Suprapubic skin (tissue), 4 donors: ENCODE measurements around the gene LRRN2.

Experiments
- CTCF ChIP-seq, 2 donors: fragments of 200-600 bp in 1 of 2; fragments of 450-650 bp in 1 of 2; sonication (generic) in 1 of 2; IDR thresholded peaks; one replicate each; pipeline ENCODE4 v1.5.1; 2016 to 2019; ENCODE audit warnings: antibody characterized with exemption in 2 of 2, mild to moderate bottlenecking in 1 of 2, moderate library complexity in 1 of 2
- POLR2A ChIP-seq, 2 donors: fragments of 450-650 bp; IDR thresholded peaks; one replicate each; pipeline ENCODE4 v1.6.1; 2017; ENCODE audit warnings: antibody characterized with exemption in 2 of 2, mild to moderate bottlenecking in 2 of 2, moderate library complexity in 2 of 2
- POLR2AphosphoS5 ChIP-seq, 3 donors: sonication (generic); formaldehyde crosslinking; IDR thresholded peaks; one replicate each; pipeline ENCODE4 v1.6.1; 2017; ENCODE audit warnings: antibody characterized with exemption in 3 of 3

DNA sequence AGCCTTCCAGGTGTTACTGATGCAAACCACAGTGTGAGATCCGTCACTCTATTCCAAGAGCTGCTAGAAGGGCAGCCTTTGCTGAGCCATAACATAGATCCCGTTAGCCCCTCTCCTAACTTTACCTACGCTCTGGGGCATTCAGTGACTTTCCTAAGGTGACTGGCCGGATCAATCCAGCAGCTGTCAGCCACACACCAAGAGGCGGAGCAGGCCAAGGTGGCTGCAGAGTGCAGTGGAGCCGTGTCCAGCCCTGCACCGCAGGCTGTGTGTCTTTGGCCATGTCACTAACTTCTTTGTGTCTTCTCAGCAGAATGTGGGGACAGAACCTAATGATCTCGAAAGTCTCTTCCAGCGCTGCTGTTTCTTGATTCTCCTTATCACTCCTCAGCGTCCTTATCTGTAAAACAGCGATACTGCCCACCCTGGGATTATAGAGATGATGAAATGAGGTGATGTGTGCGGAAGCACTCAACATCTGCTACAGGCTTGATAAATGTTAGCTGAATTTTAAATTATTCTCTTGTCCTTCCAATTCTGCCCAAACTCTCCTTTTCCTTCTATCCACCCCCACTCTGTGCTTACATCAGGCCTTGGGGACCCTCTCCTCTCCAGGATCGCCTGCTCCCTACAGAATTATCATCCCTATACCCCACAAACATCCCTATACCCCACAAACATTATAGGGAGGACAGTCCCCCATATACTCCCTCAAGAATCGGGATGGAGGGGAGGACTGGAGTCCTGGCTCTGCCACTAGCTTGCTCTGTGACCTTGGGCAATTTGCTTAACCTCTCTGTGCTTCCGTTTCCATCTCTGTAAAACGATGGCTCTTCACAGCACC lies 25.8 kb upstream of the LRRN2 start:
- no peak for TF ChIP-seq CTCF (IDR thresholded peaks at IDR 0.05)
- TF ChIP-seq POLR2AphosphoS5 (IDR thresholded peaks at IDR 0.05), result no peak
- no peak for TF ChIP-seq POLR2A (IDR thresholded peaks at IDR 0.05)
